Ishikawa (cell line): ENCODE results near the gene SNX32.

ENCODE experiments used
- CEBPB ChIP-seq: IDR thresholded peaks from 2 replicates; pipeline ENCODE4 v1.6.1; 2012
- CREB1 ChIP-seq: IDR thresholded peaks from 2 replicates; pipeline ENCODE4 v1.6.1; 2012; ENCODE audit warnings: low read depth
- EGR1 ChIP-seq: IDR thresholded peaks from 2 replicates; pipeline ENCODE4 v1.6.1; 2012
- EP300 ChIP-seq: IDR thresholded peaks from 2 replicates; pipeline ENCODE4 v1.6.1; 2012; ENCODE audit warnings: borderline replicate concordance
- FOXM1 ChIP-seq: IDR thresholded peaks from 2 replicates; pipeline ENCODE4 v1.6.1; 2012; ENCODE audit warnings: low read depth, borderline replicate concordance
- MAX ChIP-seq: IDR thresholded peaks from 2 replicates; pipeline ENCODE4 v1.6.1; 2012
- NFIC ChIP-seq: IDR thresholded peaks from 2 replicates; pipeline ENCODE4 v1.6.1; 2012
- RAD21 ChIP-seq: IDR thresholded peaks from 2 replicates; pipeline ENCODE4 v1.6.1; 2012; ENCODE audit warnings: low read depth
- REST ChIP-seq: IDR thresholded peaks from 2 replicates; pipeline ENCODE4 v1.6.1; 2012; ENCODE audit warnings: low read depth, mild to moderate bottlenecking
- TAF1 ChIP-seq: IDR thresholded peaks from 2 replicates; pipeline ENCODE4 v1.6.1; 2012; ENCODE audit warnings: low read depth, mild to moderate bottlenecking
- TCF12 ChIP-seq: IDR thresholded peaks from 2 replicates; pipeline ENCODE4 v1.6.1; 2012; ENCODE audit warnings: low read depth
- TEAD4 ChIP-seq: IDR thresholded peaks from 2 replicates; pipeline ENCODE4 v1.6.1; 2012
- USF1 ChIP-seq: IDR thresholded peaks from 2 replicates; pipeline ENCODE4 v1.6.1; 2012
- YY1 ChIP-seq: IDR thresholded peaks from 2 replicates; pipeline ENCODE4 v1.6.1; 2012; ENCODE audit warnings: low read depth
- ZBTB7A ChIP-seq: IDR thresholded peaks from 2 replicates; pipeline ENCODE4 v1.6.1; 2012; ENCODE audit warnings: low read depth

Gene SNX32

DNA sequence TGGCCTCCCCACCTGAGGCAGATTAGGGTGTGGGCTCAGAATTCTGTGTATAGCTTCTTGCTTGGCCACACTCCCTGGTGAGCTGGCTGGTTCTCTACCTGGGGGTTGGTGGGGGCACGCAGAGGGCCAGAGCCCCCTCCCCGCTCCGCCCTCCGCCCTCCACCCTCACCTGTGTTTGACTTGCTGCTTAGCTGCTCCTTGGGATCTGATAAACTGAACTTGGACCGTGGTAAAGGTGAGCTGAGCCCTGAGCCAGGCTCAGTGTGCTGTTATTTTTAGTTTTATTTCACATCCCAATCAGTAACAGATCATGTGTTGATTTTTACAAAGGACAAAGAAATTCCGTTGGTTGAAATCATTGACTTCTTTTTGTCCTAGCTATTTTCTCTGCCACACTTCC, 44.9 kb upstream of the SNX32 start:
- no peak for TF ChIP-seq NFIC
- no peak for TF ChIP-seq EGR1
- TF ChIP-seq REST: no peak
- no peak for TF ChIP-seq CREB1
- no peak for TF ChIP-seq YY1
- TF ChIP-seq EP300: no peak
- no peak for TF ChIP-seq FOXM1
- no peak for TF ChIP-seq ZBTB7A
- no peak for TF ChIP-seq TEAD4
- TF ChIP-seq CEBPB: no peak
- no peak for TF ChIP-seq USF1
- TF ChIP-seq RAD21: no peak
- no peak for TF ChIP-seq TCF12
- TF ChIP-seq MAX: no peak
- no peak for TF ChIP-seq TAF1

GRCh38 chr11:65789230-65790103, 44.3 kb upstream of the SNX32 start:
- 0 out of 2 replicates have a peak, but pooled peaks have one; percentile 6 for TF ChIP-seq TEAD4
- no peak for TF ChIP-seq TAF1
- TF ChIP-seq NFIC: 0 out of 2 replicates have a peak, but pooled peaks have one; percentile 5
- TF ChIP-seq REST: no peak
- peak; percentile 36; the same call in 1 of the 2 replicates for TF ChIP-seq TCF12

GRCh38 chr11:65790104-65790901, 43.5 kb upstream of the SNX32 start:
- TF ChIP-seq RAD21 (no peak), REST (no peak), TEAD4 (no peak), MAX (no peak), EGR1 (no peak), ZBTB7A (no peak), NFIC (no peak), YY1 (no peak), CEBPB (no peak), FOXM1 (no peak), CREB1 (no peak), EP300 (no peak), TCF12 (no peak), USF1 (no peak), TAF1 (no peak)
